GM23338 (cell line): Measurements from ENCODE around the gene ETHE1. TPM values are rescaled to one million over a fixed set of nuclear protein-coding genes. Genes with fewer than 3 reads are reported as not detected.

Source experiments
- ATAC-seq: fragments of 200-7000 bp; cut with Tn5 transposase; 3 replicates; pipeline ENCODE4 v1.9.1; 2020
- DNase-seq: peaks from one replicate; pipeline ENCODE4 v3.0.0-alpha.2; 2015; ENCODE audit warnings: low spot score
- H2AFZ ChIP-seq: fragments of 200-600 bp; sonication (generic); 2 replicates; pipeline ENCODE4 v1.8.0; 2016; ENCODE audit warnings: antibody characterized with exemption, mild to moderate bottlenecking, moderate library complexity
- H3F3A ChIP-seq: fragments of 200-600 bp; sonication (generic); replicated peaks from 2 replicates; pipeline ENCODE4 v1.8.0; 2017; ENCODE audit warnings: antibody characterized with exemption, mixed run types, low read depth
- H3K27ac ChIP-seq: fragments of 200-600 bp; sonication (generic); 2 replicates; pipeline ENCODE4 v1.6.1; 2016; ENCODE audit warnings: low read depth
- H3K27me3 ChIP-seq: fragments of 200-600 bp; sonication (generic); 2 replicates; pipeline ENCODE4 v1.8.0; 2016; ENCODE audit warnings: mild to moderate bottlenecking, mixed run types, moderate library complexity; ENCODE audit not compliant: insufficient read depth
- H3K36me3 ChIP-seq: fragments of 200-600 bp; sonication (generic); 2 replicates; pipeline ENCODE4 v1.8.0; 2016; ENCODE audit warnings: mild to moderate bottlenecking; ENCODE audit not compliant: insufficient read depth
- H3K4me1 ChIP-seq: fragments of 200-600 bp; sonication (generic); 2 replicates; pipeline ENCODE4 v1.8.0; 2016; ENCODE audit warnings: mild to moderate bottlenecking, moderate library complexity; ENCODE audit not compliant: insufficient read depth
- H3K4me2 ChIP-seq: fragments of 200-600 bp; sonication (generic); 2 replicates; pipeline ENCODE4 v1.7.1; 2017; ENCODE audit warnings: mixed run types
- H3K4me3 ChIP-seq: fragments of 200-600 bp; sonication (generic); 2 replicates; pipeline ENCODE4 v1.6.1; 2016; ENCODE audit warnings: mixed run types
- H3K79me2 ChIP-seq: fragments of 200-600 bp; sonication (generic); replicated peaks from 2 replicates; pipeline ENCODE4 v1.8.0; 2017; ENCODE audit warnings: mild to moderate bottlenecking; ENCODE audit not compliant: insufficient read depth
- H3K9me2 ChIP-seq: fragments of 200-600 bp; sonication (generic); 2 replicates; pipeline ENCODE4 v1.8.0; 2017; ENCODE audit not compliant: insufficient read depth
- H4K20me1 ChIP-seq: fragments of 200-600 bp; sonication (generic); replicated peaks from 2 replicates; pipeline ENCODE4 v1.8.0; 2017; ENCODE audit warnings: mild to moderate bottlenecking; ENCODE audit not compliant: insufficient read depth
- H3K27ac Mint-ChIP-seq: 2 replicates; pipeline ENCODE4 v1.8.0; 2020; ENCODE audit warnings: inconsistent platforms, mild to moderate bottlenecking, moderate library complexity, mixed read lengths
- H3K27me3 Mint-ChIP-seq: 3 replicates; pipeline ENCODE4 v1.8.0; 2022; ENCODE audit warnings: low read depth, mild to moderate bottlenecking, moderate library complexity, mixed read lengths, inconsistent platforms; ENCODE audit not compliant: insufficient read depth, poor library complexity
- H3K36me3 Mint-ChIP-seq: 3 replicates; pipeline ENCODE4 v1.8.0; 2021; ENCODE audit warnings: low read depth, mild to moderate bottlenecking, inconsistent platforms, moderate library complexity, mixed read lengths
- H3K4me1 Mint-ChIP-seq: 3 replicates; pipeline ENCODE4 v1.8.0; 2020; ENCODE audit warnings: mild to moderate bottlenecking, inconsistent platforms, mixed read lengths
- H3K4me3 Mint-ChIP-seq: 3 replicates; pipeline ENCODE4 v1.8.0; 2021; ENCODE audit warnings: moderate library complexity, mild to moderate bottlenecking, inconsistent platforms, mixed read lengths
- H3K9me3 Mint-ChIP-seq: 3 replicates; pipeline ENCODE4 v1.8.0; 2020; ENCODE audit warnings: moderate library complexity, mild to moderate bottlenecking, inconsistent platforms, mixed read lengths
- EZH2 ChIP-seq: fragments of 200-600 bp; sonication (generic); IDR thresholded peaks from one replicate; pipeline ENCODE4 v1.8.0; 2017; ENCODE audit warnings: antibody characterized with exemption, mild to moderate bottlenecking, low read depth; ENCODE audit not compliant: unreplicated experiment
- JUNB ChIP-seq: IDR thresholded peaks from one replicate; pipeline ENCODE4 v1.6.1; 2016; ENCODE audit warnings: antibody characterized with exemption; ENCODE audit not compliant: unreplicated experiment
- NANOG ChIP-seq: IDR thresholded peaks from 2 replicates; pipeline ENCODE4 v1.6.1; 2016; ENCODE audit warnings: antibody characterized with exemption, borderline replicate concordance
- POLR2AphosphoS5 ChIP-seq: IDR thresholded peaks from 2 replicates; pipeline ENCODE4 v1.6.1; 2016; ENCODE audit warnings: antibody characterized with exemption, low read depth
- STAT1 ChIP-seq: IDR thresholded peaks from one replicate; pipeline ENCODE4 v1.6.1; 2016; ENCODE audit warnings: antibody characterized with exemption; ENCODE audit not compliant: unreplicated experiment
- ZNF331 ChIP-seq: fragments of 250-450 bp; sonication (Bioruptor Pico); IDR thresholded peaks from 2 replicates; pipeline ENCODE4 v1.5.0; 2020; ENCODE audit warnings: low read depth, mild to moderate bottlenecking, moderate library complexity
- polyA plus RNA-seq: library from polyadenylated mRNA; unstranded; fragments of >200 nt; fragmentation: Nextera tagmentation; extraction: Ambion mirVana; gene quantifications from 2 replicates; pipeline ENCODE4 v1.2.1, GENCODE V29; 2016
- total RNA-seq: library from RNA; depleted of rRNA; stranded (reverse); fragments of >200 nt; shearing (Covaris generic); gene quantifications from 2 replicates; pipeline ENCODE4 v1.2.3, GENCODE V29; 2014
- TF ChIP-seq, protein P1 (sequence below): IDR thresholded peaks from 2 replicates; pipeline ENCODE4 v1.6.1; 2016; ENCODE audit warnings: antibody characterized with exemption
- TF ChIP-seq, protein P2 (sequence below): fragments of 250-450 bp; sonication (Bioruptor Pico); IDR thresholded peaks from 2 replicates; pipeline ENCODE4 v1.5.0; 2020; ENCODE audit warnings: mild to moderate bottlenecking, moderate library complexity
- TF ChIP-seq, protein P3 (sequence below): IDR thresholded peaks from one replicate; pipeline ENCODE4 v1.6.1; 2018; ENCODE audit warnings: antibody characterized with exemption; ENCODE audit not compliant: unreplicated experiment

The ETHE1 gene
- total and polyA plus RNA-seq, 2 experiments from 2014 or later, result 11.1 to 25.5 TPM

DNA sequence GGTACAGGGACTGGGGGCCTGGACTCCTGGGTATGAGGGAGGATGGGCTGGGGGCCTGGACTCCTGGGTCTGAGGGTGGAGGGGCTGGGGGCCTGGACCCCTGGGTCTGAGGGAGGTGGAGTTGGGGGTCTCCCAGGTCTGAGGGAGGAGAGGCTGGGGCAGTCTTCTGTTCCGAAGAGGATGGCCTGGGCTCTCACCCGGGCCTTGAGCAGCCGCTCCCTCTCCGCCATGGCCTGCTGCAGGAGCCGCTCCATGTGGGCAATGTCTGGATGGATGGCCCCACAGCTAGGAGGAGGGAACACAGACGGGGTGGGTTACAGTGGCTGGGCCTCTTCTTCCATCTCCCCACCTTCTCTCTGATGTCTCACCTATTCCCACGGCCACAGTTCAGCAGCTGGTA, 40.6 kb downstream of the ETHE1 start:
- no peak overlapping the region for H3K27ac Mint-ChIP-seq
- no peaks in the 10 kb centered on the region for H3K36me3 Mint-ChIP-seq
- peaks cover 4% of the 10 kb centered on the region for H3K27me3 Mint-ChIP-seq
- Histone ChIP-seq H3K36me3 (no peaks in the 10 kb centered on the region), H3K4me2 (no peak overlapping the region), H3K4me3 (no peak overlapping the region), H3K27me3 (no peaks in the 10 kb centered on the region), H4K20me1 (no peaks in the 10 kb centered on the region), H3K79me2 (no peaks in the 10 kb centered on the region), H3K9me2 (no peaks in the 10 kb centered on the region), H2AFZ (no peak overlapping the region), H3K27ac (no peak overlapping the region), H3K4me1 (no peaks in the 10 kb centered on the region), H3F3A (no peaks in the 10 kb centered on the region)
- H3K4me1 Mint-ChIP-seq, result no peaks in the 10 kb centered on the region
- TF ChIP-seq JUNB (no peak), STAT1 (no peak)
- TF ChIP-seq, protein P1, sequence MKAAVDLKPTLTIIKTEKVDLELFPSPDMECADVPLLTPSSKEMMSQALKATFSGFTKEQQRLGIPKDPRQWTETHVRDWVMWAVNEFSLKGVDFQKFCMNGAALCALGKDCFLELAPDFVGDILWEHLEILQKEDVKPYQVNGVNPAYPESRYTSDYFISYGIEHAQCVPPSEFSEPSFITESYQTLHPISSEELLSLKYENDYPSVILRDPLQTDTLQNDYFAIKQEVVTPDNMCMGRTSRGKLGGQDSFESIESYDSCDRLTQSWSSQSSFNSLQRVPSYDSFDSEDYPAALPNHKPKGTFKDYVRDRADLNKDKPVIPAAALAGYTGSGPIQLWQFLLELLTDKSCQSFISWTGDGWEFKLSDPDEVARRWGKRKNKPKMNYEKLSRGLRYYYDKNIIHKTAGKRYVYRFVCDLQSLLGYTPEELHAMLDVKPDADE, result no peak
- H3K9me3 Mint-ChIP-seq, result no peaks in the 10 kb centered on the region
- ATAC-seq (no peak), DNase-seq (no peak)
- H3K4me3 Mint-ChIP-seq, result no peak overlapping the region

DNA sequence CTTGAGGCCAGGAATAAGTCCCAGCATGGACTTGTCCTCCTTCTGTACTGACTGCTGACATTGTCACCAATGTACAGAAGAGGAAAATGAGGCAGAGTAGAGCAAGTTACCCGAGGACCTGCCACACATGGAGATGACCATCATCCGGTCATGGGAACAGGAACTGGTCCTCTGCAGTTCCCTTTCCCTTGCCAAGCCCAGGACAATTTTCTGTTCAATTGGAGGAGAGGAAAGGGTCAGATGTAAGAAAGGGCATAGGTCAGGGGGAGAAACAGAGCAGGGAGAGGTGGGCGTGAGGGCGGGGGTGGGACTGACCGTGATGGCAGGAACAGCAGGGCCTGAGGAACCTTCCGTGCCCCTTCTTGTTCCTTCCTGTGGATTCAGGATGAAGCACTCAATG, 41.0 kb downstream of the ETHE1 start:
- Histone ChIP-seq H3K27ac (no peak overlapping the region), H4K20me1 (no peaks in the 10 kb centered on the region), H3K4me2 (no peak overlapping the region), H3K9me2 (no peaks in the 10 kb centered on the region), H3K4me1 (no peaks in the 10 kb centered on the region), H3K79me2 (no peaks in the 10 kb centered on the region), H3K27me3 (no peaks in the 10 kb centered on the region), H2AFZ (no peak overlapping the region), H3K4me3 (no peak overlapping the region), H3K36me3 (no peaks in the 10 kb centered on the region), H3F3A (no peaks in the 10 kb centered on the region)
- Mint-ChIP-seq H3K27me3 (peaks cover 4% of the 10 kb centered on the region), H3K9me3 (no peaks in the 10 kb centered on the region), H3K4me1 (no peaks in the 10 kb centered on the region), H3K27ac (no peak overlapping the region), H3K4me3 (no peak overlapping the region), H3K36me3 (no peaks in the 10 kb centered on the region)
- no peak for ATAC-seq
- TF ChIP-seq, protein P2, sequence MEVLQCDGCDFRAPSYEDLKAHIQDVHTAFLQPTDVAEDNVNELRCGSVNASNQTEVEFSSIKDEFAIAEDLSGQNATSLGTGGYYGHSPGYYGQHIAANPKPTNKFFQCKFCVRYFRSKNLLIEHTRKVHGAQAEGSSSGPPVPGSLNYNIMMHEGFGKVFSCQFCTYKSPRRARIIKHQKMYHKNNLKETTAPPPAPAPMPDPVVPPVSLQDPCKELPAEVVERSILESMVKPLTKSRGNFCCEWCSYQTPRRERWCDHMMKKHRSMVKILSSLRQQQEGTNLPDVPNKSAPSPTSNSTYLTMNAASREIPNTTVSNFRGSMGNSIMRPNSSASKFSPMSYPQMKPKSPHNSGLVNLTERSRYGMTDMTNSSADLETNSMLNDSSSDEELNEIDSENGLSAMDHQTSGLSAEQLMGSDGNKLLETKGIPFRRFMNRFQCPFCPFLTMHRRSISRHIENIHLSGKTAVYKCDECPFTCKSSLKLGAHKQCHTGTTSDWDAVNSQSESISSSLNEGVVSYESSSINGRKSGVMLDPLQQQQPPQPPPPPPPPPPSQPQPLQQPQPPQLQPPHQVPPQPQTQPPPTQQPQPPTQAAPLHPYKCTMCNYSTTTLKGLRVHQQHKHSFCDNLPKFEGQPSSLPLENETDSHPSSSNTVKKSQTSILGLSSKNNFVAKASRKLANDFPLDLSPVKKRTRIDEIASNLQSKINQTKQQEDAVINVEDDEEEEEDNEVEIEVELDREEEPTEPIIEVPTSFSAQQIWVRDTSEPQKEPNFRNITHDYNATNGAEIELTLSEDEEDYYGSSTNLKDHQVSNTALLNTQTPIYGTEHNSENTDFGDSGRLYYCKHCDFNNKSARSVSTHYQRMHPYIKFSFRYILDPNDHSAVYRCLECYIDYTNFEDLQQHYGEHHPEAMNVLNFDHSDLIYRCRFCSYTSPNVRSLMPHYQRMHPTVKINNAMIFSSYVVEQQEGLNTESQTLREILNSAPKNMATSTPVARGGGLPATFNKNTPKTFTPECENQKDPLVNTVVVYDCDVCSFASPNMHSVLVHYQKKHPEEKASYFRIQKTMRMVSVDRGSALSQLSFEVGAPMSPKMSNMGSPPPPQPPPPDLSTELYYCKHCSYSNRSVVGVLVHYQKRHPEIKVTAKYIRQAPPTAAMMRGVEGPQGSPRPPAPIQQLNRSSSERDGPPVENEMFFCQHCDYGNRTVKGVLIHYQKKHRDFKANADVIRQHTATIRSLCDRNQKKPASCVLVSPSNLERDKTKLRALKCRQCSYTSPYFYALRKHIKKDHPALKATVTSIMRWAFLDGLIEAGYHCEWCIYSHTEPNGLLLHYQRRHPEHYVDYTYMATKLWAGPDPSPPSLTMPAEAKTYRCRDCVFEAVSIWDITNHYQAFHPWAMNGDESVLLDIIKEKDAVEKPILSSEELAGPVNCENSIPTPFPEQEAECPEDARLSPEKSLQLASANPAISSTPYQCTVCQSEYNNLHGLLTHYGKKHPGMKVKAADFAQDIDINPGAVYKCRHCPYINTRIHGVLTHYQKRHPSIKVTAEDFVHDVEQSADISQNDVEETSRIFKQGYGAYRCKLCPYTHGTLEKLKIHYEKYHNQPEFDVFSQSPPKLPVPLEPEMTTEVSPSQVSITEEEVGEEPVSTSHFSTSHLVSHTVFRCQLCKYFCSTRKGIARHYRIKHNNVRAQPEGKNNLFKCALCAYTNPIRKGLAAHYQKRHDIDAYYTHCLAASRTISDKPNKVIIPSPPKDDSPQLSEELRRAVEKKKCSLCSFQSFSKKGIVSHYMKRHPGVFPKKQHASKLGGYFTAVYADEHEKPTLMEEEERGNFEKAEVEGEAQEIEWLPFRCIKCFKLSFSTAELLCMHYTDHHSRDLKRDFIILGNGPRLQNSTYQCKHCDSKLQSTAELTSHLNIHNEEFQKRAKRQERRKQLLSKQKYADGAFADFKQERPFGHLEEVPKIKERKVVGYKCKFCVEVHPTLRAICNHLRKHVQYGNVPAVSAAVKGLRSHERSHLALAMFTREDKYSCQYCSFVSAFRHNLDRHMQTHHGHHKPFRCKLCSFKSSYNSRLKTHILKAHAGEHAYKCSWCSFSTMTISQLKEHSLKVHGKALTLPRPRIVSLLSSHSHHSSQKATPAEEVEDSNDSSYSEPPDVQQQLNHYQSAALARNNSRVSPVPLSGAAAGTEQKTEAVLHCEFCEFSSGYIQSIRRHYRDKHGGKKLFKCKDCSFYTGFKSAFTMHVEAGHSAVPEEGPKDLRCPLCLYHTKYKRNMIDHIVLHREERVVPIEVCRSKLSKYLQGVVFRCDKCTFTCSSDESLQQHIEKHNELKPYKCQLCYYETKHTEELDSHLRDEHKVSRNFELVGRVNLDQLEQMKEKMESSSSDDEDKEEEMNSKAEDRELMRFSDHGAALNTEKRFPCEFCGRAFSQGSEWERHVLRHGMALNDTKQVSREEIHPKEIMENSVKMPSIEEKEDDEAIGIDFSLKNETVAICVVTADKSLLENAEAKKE, result no peak
- no peak for TF ChIP-seq EZH2
- no peak for TF ChIP-seq POLR2AphosphoS5
- TF ChIP-seq, protein P3, sequence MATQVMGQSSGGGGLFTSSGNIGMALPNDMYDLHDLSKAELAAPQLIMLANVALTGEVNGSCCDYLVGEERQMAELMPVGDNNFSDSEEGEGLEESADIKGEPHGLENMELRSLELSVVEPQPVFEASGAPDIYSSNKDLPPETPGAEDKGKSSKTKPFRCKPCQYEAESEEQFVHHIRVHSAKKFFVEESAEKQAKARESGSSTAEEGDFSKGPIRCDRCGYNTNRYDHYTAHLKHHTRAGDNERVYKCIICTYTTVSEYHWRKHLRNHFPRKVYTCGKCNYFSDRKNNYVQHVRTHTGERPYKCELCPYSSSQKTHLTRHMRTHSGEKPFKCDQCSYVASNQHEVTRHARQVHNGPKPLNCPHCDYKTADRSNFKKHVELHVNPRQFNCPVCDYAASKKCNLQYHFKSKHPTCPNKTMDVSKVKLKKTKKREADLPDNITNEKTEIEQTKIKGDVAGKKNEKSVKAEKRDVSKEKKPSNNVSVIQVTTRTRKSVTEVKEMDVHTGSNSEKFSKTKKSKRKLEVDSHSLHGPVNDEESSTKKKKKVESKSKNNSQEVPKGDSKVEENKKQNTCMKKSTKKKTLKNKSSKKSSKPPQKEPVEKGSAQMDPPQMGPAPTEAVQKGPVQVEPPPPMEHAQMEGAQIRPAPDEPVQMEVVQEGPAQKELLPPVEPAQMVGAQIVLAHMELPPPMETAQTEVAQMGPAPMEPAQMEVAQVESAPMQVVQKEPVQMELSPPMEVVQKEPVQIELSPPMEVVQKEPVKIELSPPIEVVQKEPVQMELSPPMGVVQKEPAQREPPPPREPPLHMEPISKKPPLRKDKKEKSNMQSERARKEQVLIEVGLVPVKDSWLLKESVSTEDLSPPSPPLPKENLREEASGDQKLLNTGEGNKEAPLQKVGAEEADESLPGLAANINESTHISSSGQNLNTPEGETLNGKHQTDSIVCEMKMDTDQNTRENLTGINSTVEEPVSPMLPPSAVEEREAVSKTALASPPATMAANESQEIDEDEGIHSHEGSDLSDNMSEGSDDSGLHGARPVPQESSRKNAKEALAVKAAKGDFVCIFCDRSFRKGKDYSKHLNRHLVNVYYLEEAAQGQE, result no peak
- TF ChIP-seq ZNF331, result no peak
- TF ChIP-seq, protein P1, result no peak
- TF ChIP-seq NANOG, result no peak
- DNase-seq, result no peak
